GM21423 (cell line): ENCODE data around the gene PLEKHA8.
A peak's percentile ranks its signal among the peaks of the same experiment; 100 is the strongest.

Experiments used
- ATAC-seq: cut with Tn5 transposase; IDR thresholded peaks from one replicate; pipeline ENCODE4 v1.9.1; 2021; ENCODE audit warnings: mild to moderate bottlenecking, moderate library complexity; ENCODE audit not compliant: unreplicated experiment

PLEKHA8 gene

DNA sequence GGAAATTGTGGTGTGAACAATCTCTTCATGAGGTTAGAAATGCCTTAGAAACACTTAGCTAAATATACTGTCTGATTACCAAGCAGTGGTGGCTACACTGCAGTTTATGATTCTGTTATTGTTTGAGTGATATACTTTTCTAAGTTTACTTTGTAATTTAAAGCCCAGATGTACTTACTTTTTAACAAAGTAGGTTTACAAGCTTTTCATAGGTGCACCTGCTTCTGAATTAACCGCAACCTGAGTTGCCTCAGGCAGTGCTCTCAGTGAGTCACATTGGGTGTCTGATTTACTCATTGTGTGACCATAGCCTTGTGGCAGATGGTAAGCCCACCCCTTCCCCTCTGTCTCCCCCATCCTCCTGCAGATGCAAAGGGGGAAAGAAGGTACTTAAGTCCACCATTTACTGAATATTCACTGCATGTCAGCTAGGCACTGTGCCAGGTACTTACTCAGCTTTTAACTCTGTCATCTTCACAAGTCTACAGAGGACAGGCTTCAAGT, 115.6 kb downstream of the PLEKHA8 start:
- no peak for ATAC-seq

DNA sequence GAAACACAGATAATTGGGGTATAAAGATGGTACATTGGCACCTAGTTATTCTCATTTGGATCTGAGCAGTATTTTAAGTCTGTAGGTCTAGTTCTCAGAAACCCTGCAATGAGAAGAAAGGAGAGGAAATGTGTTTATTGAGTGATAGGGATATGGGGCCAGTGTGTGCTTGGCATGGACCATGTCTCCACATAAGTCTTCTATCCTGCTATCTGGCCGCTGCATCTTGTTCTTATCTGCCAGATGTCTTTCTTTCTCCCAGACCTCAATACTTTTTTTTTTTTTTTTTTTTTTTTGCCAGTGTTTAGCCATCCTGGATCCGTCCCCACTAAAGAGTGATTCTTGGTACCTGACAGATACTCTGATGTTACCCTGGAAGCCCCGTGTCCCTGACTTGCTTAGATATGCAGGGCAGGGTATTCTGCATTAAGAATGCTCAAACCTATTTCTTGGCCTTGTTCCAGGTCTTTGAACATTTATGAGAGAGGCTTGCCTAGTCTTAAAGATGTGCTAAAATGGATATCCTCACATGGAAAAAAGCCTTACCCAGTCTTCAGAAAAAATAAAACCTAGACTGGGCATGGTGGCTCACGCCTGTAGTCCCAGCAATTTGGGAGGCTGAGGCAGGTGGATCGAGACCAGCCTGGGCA, 116.6 kb downstream of the PLEKHA8 start:
- no peak for ATAC-seq

DNA sequence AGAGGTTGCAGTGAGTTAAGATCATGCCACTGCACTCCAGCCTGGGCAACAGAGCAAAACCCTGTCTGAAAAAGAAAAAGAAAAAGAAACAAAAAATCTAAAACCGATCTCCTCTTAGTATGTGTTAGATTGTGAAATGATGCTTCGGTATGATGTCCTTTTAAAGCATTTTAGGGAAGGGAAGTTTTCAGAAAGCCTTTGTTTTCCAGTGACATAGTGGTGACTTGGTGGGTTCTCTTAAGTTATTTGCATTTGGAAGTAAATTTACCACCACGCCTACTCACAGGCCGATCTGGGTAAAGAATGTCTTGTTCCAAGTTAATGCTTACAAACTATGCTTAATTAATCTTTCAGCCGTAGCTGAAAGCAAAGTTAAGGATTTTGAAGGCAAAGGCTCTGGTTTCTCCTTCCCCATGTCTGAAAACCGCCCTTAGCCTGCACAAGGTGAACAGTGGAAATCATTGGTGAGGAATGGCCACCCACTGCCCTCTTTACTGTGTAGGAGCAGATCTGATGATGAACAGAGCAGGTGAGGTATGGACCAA, 117.3 kb downstream of the PLEKHA8 start:
- no peak for ATAC-seq

DNA sequence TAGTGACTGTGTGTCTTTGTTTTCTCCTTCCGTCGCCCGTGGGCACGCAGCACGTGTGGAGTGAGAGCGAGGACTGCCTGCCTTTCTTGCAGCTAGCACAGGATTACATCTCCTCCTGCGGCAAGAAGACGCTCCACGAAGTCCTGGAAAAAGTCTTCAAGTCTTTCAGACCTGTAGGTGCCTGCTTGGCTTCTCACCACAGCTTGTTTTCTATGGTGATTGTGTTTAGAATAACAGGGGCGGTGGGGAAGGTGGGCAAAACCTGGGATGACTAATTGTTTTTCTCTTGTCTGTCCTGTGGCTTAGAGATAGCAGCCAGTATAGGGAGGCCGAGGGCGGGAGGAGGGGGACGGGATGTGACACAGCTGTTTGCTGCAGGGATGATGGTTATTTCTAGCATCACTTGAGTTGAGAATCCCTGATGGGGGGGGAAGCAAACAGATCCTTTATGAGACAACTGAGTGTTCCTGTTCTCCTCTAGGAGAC, 118.0 kb downstream of the PLEKHA8 start:
- no peak for ATAC-seq

DNA sequence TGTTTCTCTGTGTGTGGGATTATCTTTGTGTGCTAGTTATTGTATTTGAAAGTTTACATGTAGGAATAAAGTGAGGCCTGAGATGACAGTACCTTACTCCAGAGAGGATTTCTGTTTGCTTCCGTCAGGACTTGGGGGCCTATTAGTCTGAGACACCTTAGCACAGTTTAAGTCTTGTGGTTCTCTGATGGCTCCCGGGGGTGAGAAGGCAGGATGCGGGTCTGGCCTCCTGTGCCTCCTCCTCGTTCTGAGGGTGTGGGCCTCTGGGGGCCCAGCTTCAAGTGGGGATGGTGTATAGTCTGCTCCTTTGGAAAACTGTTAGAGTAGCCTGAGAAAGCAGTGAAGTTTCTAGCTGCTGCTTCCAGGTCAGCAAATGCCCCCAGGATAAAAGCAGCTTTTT, 119.0 kb downstream of the PLEKHA8 start:
- no peak for ATAC-seq

DNA sequence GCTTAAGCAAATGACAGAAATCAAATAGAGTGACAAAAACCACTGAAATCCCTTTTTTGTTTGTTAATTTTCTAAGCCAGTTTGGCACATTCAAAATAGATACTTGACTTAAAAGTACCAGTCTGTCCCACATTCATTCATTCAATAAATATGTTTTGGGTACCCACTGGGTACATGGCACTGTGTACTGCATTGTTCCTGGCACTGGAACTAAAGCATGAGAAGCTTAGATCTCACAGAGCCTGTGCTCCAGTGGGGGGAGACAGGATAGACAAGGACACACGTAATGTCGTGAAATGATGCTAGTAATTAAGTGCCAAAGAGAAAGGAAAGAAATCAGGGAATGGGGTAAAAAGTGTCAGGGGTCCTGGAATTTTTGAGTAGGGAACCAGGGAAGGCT, 119.6 kb downstream of the PLEKHA8 start:
- ATAC-seq = no peak

DNA sequence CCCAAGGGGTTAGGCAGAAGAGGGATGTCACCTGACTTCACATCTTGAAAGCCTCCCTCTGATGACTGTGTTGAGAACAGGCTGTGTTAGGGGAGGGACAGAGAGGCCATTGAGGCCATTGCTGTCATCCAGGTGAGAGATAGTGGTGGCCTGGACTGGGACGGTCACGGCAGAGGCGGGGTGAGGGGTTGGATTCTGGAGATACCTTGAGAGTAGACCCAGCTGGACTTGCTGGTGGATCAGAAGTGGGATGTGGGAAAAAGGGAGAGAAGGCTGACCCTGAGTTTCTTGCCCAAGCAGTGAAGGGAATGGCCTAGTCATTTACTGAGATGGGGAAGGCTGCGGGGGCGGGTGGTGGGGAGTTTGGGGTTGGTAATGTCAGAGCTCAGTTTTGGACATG, 120.2 kb downstream of the PLEKHA8 start:
- ATAC-seq = no peak

DNA sequence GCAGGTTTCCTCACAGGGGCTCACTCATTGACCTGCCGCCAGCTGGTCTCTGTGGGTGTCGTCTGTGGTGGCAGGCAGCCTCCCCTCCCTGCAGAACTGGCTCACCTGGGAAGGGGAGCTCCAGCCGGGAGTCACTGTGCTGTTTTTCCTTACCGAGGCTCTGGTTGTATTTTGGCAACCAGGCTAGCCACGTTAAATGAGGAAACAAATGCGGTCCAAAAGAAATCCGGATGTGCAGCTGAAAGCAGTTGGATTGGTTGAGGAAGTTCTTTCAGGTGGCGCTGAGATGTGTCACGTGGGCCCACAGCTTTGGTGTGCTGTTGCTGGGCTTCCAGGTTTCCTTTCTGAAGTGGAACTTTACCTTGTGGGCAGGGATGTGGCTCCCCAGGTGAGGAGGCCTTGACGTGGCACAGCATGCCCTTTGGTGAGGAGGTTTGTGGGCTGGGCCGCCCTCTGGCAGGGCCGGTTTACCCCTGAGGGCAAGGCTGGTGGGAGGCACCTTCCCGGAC, 120.8 kb downstream of the PLEKHA8 start:
- ATAC-seq = peak; percentile 81

DNA sequence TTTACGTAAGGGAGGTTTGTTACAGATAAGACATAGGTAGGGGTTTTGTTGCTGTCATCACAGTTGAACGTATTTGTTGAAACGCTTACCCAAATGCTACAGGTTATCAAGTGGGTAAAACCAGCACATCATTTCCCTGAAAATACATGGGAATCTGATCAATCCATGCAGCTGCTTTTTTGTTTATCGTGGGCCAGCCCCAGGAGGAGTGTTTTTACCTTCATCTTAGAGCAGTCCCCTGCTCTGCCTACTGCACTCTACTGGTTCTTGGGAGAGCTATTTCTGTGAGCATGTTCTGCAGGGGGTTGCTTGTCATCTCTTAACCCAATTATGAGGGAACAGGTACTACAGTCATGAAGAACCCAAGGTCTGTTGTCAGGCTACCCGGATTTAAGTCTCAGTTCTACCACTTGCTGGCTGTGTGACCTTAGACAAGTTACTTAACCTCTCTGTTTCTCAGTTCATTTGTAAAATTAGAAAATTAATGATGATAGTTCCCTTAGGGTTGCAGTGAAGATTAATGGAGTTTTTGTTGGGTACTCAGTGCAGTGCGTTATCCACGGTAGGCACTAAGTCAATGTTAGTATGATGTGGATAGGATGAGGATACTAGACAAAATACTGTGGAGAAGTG, 121.5 kb downstream of the PLEKHA8 start:
- no peak for ATAC-seq

DNA sequence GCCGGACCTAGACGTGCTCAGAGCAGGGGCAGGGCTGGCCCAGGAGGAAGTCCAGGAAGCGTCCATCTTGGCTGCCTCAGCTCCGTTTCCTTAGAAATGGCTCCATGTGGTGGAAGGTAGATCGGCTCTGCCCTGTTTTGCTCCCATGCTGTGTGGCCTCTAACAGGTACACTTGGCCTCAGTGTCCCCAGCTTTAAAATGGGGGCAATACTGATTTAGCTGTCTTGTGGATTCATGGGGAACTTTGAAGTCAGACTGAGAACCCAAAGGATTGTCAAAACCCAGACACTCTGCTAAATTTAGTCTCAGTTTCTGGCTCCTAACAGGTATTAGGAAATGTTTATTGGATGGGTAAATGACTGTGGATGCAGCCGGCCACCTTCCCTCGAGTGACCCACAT, 122.5 kb downstream of the PLEKHA8 start:
- ATAC-seq = no peak

DNA sequence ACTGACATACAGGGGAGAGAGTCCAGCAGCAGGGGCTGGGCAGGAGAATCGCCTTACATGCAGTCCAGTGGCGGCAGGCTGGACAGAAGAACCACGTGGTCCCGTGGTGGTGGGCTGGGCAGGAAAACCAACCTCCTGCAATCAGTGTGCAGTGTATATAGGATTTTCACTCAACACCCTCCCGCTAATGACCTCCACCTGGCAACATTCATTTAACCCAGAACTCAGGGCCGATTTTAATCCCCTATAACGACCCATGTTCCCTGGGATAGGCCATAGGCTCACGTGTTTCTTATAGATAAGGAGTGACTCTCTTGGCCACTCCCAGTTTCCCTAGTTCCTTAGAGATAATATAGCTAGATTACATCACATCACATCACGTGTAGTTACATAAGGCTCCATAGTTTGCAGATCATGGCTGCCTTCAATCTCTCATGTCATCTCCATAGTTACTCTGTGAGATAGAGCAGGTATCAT, 125.9 kb downstream of the PLEKHA8 start:
- no peak for ATAC-seq

DNA sequence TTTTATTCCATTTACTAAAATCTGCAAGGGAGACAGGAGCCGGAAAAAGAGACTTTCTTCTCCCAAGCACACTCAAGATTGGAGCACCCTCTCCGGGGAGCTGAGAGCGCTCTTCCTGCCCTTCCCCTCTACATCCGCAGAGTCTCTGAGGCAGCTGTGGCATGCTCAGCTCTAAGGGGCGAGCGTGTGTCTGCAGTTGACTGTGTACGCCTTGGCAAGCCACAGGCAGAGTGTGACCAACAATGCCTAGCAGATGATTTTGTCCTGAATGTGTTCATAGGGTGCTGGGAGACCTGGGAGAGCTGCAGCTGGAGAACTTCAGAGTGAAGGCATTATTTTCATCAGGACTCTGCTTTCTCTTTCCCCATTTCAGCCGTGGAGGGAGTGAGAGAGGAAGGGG, 127.3 kb downstream of the PLEKHA8 start:
- no peak for ATAC-seq

DNA sequence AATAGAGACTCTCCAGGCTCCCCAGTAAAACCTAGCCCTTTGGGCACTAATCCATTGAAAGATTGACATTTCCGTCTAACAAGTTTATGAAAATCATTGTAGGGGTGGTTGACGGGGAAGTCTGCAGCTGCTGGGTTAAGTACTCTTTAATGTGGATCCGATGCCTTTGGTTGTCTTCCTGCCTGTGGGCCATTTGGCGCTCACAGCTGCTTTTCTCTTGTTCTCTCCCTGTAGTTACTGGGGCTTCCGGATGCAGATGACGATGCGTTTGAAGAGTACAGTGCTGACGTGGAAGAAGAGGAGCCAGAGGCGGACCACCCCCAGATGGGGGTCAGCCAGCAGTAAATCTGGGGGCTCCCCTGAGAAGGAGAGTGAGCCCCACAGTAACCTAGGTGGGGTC, 129.0 kb downstream of the PLEKHA8 start:
- no peak for ATAC-seq

DNA sequence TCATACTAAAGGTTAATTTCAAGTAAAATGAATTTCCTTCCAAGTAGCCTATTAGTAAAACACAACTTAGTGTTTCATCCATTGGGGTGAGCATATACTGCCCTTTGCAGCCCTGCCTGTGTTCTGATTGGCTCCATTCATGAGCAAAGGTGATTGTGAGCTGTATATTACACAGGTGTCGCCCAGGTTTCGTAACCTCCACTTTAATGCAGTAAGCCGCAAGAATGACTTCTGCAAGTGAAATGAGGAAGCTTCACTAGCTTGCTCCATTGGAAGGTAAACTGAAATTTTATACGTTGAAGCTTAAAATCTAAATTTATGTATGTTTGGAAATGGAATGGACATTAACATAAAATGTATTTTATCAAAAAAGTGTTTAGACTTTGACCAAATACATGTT, 131.0 kb downstream of the PLEKHA8 start:
- ATAC-seq = no peak

DNA sequence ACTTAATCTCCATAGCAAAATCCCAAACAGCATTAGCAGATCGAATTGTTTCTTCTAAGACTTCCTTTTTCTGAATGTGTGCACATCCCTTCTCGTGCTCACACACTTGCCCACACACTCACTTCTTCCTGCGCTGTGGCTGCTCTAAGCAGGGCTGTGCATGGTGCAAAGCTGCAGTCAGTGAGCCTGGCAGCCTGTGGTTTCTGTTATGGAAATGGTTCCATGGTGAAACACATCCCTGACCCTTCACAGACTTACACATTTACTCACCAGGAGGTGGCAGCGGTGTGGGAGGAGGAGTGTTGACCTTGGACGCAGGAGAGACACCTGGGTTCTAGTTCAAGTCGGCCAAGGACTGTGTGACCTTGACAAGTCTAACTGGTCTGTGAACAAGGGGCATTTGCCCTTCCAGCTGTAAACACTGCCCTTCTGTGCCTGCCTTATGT, 131.5 kb downstream of the PLEKHA8 start:
- ATAC-seq = no peak

DNA sequence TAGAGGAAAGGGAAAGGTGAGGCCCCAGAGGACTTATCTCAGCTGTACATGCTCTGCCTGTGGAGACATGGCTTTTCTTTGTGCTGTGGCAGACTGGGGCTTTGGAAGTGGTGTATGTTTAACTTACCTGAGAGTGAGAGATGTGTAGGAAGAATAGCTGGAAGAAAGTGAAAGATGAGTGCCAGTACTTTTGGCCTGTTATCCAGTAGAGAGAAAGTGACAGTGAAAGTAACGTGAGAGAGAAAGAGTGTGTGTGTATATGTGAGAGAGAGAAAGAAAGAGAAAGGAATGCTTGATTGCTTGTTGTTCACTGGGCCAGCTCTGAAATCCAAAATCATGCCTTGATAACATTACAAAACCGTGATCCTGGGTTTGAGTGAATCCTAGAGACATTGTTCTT, 132.1 kb downstream of the PLEKHA8 start:
- ATAC-seq = no peak

DNA sequence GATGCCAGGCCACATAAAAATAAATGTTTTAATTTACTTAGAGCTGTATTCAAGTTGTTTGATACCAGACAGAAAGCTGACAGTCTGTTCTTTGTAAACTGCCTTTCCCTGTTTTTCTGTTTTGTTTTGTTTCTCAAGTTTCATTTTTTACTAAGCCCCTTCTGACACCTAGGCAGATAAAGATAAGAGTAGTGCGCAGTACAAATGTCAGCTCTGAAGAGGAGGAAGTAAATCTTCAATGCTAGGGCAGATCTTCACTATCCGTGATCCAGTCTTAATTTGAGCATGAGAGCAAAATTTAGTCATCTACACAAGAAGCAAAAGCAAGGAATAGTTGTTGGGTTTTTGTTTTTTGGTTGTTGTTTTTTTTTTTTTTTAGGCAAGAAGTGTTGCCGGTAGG, 133.9 kb downstream of the PLEKHA8 start:
- ATAC-seq = no peak

DNA sequence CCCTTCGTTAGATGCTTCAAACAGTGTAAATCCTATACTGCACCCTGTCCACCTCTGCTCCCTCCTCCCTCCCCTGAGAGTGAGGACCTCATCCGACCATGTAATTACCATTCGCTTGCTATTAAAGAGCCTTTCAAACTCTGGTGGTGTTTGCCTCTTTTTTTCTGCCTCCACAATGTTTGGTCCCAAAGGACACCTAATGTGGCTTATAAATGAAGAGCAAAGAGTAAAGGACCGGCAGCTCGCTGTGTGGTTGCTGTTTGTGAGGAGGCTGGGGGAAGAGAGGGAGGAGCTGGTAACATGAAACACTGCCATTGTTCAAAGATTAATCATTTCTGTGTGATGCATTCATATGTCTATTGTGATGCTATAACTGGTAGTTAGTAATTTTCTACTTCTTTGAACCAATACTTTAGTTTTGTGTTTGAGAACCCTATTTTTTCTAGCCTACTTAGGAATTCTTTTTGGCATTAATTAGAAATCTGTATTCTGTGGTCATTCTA, 134.5 kb downstream of the PLEKHA8 start:
- ATAC-seq = peak; percentile 33

DNA sequence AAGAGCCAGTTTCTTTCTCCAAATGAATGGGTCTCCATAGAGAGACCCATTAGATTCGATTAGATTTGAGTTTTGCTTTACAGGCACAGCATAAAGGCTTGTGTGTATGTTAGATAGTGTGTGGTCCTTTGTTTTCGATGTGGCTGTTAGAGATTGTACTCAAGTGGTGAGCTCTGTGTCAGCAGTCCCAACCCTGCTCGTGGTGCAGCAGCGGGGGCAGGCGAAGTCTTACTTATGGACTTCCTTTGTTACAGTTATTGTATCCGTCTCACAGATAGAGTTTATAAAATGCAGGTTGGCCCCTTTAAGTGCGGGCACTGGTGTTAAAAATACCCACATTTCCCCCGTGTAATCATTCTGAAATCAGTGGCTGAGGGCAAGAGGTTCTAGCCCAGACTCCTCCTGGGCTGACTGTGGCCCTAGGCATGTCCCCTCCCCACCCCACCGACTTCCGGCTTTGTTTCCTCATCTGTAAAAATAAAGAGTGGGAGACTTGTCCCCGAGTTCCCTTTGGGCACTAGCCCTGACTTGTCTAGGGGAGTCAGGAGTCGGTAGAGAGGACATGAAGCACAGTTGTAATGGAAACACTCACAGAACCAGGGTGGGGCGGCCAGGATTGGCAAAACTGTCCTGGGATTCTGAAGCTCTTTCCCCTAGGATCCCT, 135.2 kb downstream of the PLEKHA8 start:
- peak; percentile 45 for ATAC-seq

DNA sequence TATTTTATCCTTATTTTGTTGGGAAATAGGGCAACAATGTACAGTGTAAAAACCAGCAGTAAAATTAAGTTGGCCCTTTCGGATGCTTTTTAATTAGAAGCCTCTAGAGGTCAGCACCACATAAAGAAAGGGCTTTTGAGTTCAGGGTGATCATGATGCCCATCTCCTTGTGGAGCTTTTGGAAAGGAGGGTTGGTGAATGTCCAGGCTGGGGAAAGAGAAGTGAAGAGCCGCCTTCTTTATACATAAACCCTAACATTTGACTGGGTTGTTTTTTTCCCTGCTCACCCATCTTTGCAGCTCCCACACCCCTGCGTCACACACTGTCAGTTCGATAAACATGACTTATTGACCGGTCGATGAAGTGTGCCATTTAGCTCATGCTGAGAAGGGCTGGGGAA, 136.4 kb downstream of the PLEKHA8 start:
- no peak for ATAC-seq

DNA sequence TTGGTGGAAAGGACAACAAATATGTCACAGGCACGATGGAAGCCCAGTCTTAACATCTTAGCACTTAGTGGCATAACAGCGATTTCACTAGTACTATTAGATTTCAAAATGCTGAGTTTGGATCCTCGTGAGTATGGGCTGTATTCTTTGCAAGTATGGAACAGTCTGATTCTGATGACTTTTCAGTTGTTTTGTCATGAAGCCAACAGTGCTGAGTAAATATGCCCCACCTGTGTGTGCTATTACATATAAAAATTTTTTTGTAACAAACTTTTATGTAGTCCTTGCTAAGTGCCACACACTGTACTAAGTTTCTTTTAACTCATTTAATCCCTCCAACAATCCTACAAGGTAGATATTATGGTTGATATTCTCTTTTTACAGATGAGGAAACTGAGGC, 137.4 kb downstream of the PLEKHA8 start:
- no peak for ATAC-seq
